A673 (cell line): ENCODE results near the gene MRPL53.

Experiments used
- EZH2 ChIP-seq: fragments of 200-600 bp; sonication (generic); IDR thresholded peaks from 2 replicates; pipeline ENCODE4 v1.6.1; 2017; ENCODE audit warnings: borderline replicate concordance, low read depth, mild to moderate bottlenecking, mixed read lengths, antibody characterized with exemption, low read length; ENCODE audit not compliant: poor library complexity, severe bottlenecking
- TF ChIP-seq, protein P1 (sequence below): fragments of 300-800, 200-600 bp; sonication (generic); conservative IDR thresholded peaks from 2 replicates; pipeline ENCODE4 v1.5.1; 2017; ENCODE audit warnings: low read depth, mild to moderate bottlenecking, antibody characterized with exemption, low read length, moderate library complexity, mixed read lengths

DNA sequence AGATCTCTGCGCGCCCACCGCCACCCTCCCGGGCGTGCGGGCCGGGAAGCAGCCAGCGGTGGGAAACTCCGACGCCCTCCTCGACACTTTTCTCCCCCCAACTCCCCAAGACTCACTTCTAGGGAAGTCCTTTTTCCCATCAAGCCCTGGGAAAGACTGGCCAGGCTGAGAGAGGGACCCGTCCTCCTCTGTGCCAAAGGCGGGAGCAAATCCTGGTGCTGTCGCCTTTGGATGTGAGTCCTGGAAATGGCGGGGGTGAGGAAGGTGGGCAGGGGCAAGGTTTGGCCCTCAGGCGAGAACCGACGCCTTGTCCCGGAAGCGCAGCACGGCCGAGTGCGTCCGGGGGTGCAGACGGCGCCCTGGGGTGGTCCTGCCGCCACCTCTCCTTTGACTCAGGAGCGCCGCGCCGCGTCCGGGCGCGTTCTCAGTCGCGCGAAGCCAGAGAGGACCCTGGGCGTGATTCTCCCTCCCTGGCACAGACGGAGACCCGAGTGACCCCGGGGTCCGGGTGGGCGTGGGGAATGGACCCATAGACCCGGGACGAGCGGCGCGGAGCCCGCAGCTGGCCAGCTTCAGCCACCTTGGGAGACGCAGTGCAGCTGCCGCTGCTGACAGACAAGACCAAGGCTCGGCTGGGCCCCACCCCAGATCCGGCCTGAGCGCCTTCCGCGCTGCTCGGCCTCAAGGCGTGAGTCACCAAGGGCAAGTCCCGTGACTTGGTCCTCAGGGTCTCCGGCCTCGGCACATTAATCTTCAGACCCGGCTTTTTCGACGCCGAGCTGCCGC, 30.4 kb upstream of the MRPL53 start:
- TF ChIP-seq, protein P1, sequence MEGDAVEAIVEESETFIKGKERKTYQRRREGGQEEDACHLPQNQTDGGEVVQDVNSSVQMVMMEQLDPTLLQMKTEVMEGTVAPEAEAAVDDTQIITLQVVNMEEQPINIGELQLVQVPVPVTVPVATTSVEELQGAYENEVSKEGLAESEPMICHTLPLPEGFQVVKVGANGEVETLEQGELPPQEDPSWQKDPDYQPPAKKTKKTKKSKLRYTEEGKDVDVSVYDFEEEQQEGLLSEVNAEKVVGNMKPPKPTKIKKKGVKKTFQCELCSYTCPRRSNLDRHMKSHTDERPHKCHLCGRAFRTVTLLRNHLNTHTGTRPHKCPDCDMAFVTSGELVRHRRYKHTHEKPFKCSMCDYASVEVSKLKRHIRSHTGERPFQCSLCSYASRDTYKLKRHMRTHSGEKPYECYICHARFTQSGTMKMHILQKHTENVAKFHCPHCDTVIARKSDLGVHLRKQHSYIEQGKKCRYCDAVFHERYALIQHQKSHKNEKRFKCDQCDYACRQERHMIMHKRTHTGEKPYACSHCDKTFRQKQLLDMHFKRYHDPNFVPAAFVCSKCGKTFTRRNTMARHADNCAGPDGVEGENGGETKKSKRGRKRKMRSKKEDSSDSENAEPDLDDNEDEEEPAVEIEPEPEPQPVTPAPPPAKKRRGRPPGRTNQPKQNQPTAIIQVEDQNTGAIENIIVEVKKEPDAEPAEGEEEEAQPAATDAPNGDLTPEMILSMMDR, result no peak
- TF ChIP-seq EZH2, result no peak
